ENCODE results near the gene MRLN.

DNA sequence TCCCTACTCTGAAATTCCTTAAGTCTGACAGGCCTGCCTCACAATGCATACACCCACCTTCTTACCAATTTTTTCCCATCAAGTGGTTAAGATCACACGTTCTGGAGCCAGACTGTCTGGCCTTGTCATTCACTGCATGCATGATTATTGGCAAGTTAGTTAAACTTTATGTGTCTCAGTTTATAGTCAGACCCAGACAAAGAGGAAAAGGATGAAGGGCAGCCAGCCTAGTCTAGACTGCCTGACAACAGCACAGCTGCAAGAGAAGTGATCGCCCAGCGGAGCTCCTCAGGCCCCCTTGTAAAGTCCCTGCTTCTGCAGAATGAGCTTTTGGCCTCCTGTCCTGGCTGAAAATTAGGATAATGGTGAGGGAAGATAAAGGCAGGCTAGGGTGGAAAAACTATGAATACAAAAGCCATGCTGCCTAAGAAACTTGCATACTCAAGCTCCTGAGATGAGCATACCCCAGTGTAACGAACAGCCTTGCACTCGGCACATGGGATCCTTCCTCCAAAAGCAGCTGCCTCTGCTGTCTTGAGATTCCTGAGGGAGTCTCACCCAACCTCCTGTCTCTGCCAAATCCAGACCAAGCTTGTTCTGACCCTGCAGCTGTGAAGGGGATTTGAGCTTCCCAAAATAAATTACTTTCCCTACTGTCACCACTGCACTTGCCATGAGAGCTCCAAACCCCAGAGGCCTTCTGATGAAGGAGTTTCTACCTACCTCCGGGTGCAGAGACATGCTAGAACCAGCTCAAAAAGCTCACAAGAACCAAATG is 26.7 kb upstream of the MRLN start:
- TF ChIP-seq POLR2A (IDR thresholded peaks at IDR 0.05) (no peak), POLR2AphosphoS5 (IDR thresholded peaks at IDR 0.05) (no peak), EP300 (IDR thresholded peaks at IDR 0.05) (no peak)
- TF ChIP-seq, protein P1, sequence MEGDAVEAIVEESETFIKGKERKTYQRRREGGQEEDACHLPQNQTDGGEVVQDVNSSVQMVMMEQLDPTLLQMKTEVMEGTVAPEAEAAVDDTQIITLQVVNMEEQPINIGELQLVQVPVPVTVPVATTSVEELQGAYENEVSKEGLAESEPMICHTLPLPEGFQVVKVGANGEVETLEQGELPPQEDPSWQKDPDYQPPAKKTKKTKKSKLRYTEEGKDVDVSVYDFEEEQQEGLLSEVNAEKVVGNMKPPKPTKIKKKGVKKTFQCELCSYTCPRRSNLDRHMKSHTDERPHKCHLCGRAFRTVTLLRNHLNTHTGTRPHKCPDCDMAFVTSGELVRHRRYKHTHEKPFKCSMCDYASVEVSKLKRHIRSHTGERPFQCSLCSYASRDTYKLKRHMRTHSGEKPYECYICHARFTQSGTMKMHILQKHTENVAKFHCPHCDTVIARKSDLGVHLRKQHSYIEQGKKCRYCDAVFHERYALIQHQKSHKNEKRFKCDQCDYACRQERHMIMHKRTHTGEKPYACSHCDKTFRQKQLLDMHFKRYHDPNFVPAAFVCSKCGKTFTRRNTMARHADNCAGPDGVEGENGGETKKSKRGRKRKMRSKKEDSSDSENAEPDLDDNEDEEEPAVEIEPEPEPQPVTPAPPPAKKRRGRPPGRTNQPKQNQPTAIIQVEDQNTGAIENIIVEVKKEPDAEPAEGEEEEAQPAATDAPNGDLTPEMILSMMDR (IDR thresholded peaks at IDR 0.05) = no peak
